ENCODE data around the gene DHRSX. TPM values are rescaled to one million over a fixed set of nuclear protein-coding genes. Genes with fewer than 3 reads are reported as not detected.

Gene DHRSX
- polyA plus RNA-seq, 2 of the 4 experiments (the other 2 are of a cell fraction): 32.1 to 56.3 TPM

GRCh38 chrX:2321411-2321810 lies 179.4 kb downstream of the DHRSX start:
- ChIA-PET CTCF (no interaction called here), POLR2A (no interaction called here)
- Histone ChIP-seq H3K9me3 (no peaks in the 10 kb centered on the region), H3K4me3 (peak overlapping the region; percentile 8; the same call in 1 of the 3 replicates), H3K27ac (peak overlapping the region; percentile 53 to 60), H3K4me1 (peaks cover 26% of the 10 kb centered on the region), H3K4me2 (peak overlapping the region; percentile 65)
- no peak for ATAC-seq
- FAIRE-seq: no peak
- DNase-seq (ENCODE audit: low read depth in 1 of 2, low spot score in 1 of 2): no peak
- 60% methylated on average over 9 of the region's 9 CpGs for WGBS (ENCODE audit: missing lambda C conversion rate)
- TF ChIP-seq RNF2 (IDR thresholded peaks at IDR 0.05; ENCODE audit: borderline replicate concordance, low read depth) (no peak), NPAS2 (CRISPR knock-in tag; IDR thresholded peaks at IDR 0.05; ENCODE audit: borderline replicate concordance) (no peak), EP300 (IDR thresholded peaks at IDR 0.05) (no peak), HOXA7 (CRISPR knock-in tag; IDR thresholded peaks at IDR 0.05) (no peak), ZNF302 (CRISPR knock-in tag; IDR thresholded peaks at IDR 0.05) (no peak), FOSB (CRISPR knock-in tag; IDR thresholded peaks at IDR 0.05) (no peak), FOXS1 (CRISPR knock-in tag; IDR thresholded peaks at IDR 0.05) (no peak), CTCF (IDR thresholded peaks at IDR 0.05) (no peak), ZC3H11A (IDR thresholded peaks at IDR 0.05) (no peak), TFCP2L1 (CRISPR knock-in tag; IDR thresholded peaks at IDR 0.05) (no peak), TP53 (CRISPR knock-in tag; IDR thresholded peaks at IDR 0.05) (no peak), BCL3 (IDR thresholded peaks at IDR 0.05) (no peak), E2F6 (IDR thresholded peaks at IDR 0.05; ENCODE audit: borderline replicate concordance, low read depth) (no peak), CBX2 (IDR thresholded peaks at IDR 0.05; ENCODE audit: borderline replicate concordance, low read depth) (no peak), ATOH8 (CRISPR knock-in tag; IDR thresholded peaks at IDR 0.05; ENCODE audit: low read depth) (no peak), ZSCAN20 (CRISPR knock-in tag; IDR thresholded peaks at IDR 0.05) (no peak), HEYL (CRISPR knock-in tag; IDR thresholded peaks at IDR 0.05) (no peak)

GRCh38 chrX:2320580-2321327 lies 180.0 kb downstream of the DHRSX start:
- ATAC-seq (peak; percentile 86 to 93), FAIRE-seq (no peak), DNase-seq (ENCODE audit: low read depth in 1 of 2, low spot score in 1 of 2) (peak; percentile 35 to 91)
- Histone ChIP-seq H3K27ac (peak overlapping the region; percentile 53 to 60), H3K4me2 (peak overlapping the region; percentile 65), H3K9me3 (peaks cover under 1% of the 10 kb centered on the region; the same call in 2 of the 3 replicates), H3K4me3 (peak overlapping the region; percentile 8; the same call in 1 of the 3 replicates), H3K4me1 (peaks cover 26% of the 10 kb centered on the region)
- ChIA-PET POLR2A (no interaction called here), CTCF (no interaction called here)
- WGBS (ENCODE audit: missing lambda C conversion rate): 6% methylated on average over 20 of the region's 20 CpGs
- TF ChIP-seq PHF8 (IDR thresholded peaks at IDR 0.05; ENCODE audit: borderline replicate concordance, low read depth) (no peak), EP300 (IDR thresholded peaks at IDR 0.05) (peak; percentile 67 to 78; a peak in 4 of 5 replicates), NFE2L2 (conservative IDR thresholded peaks at IDR 0.05; ENCODE audit: low read length) (no peak), HEYL (CRISPR knock-in tag; IDR thresholded peaks at IDR 0.05) (0 out of 2 replicates have a peak, but pooled peaks have one; percentile 49), CHD4 (IDR thresholded peaks at IDR 0.05; ENCODE audit: borderline replicate concordance) (no peak), MAFK (IDR thresholded peaks at IDR 0.05; ENCODE audit: partially characterized antibody) (peak; percentile 36), ESRRA (IDR thresholded peaks at IDR 0.05; ENCODE audit: borderline replicate concordance, low read length) (no peak), HOXA7 (CRISPR knock-in tag; IDR thresholded peaks at IDR 0.05) (no peak), TP53 (CRISPR knock-in tag; IDR thresholded peaks at IDR 0.05) (no peak), HES2 (IDR thresholded peaks at IDR 0.05) (peak; percentile 99), EHMT2 (IDR thresholded peaks at IDR 0.05; ENCODE audit: low read depth) (no peak), JUN (IDR thresholded peaks at IDR 0.05) (peak; percentile 69 to 73; a peak in 3 of 5 replicates), MYC (IDR thresholded peaks at IDR 0.05; ENCODE audit: borderline replicate concordance, low read length) (no peak), REST (IDR thresholded peaks at IDR 0.05) (no peak), CBX2 (IDR thresholded peaks at IDR 0.05; ENCODE audit: borderline replicate concordance, low read depth) (no peak), CEBPB (IDR thresholded peaks at IDR 0.05) (peak; percentile 96 to 99)

Measured in A549 (cell line).